ENCODE measurements around the gene GSTA3. TPM values are rescaled to one million over a fixed set of nuclear protein-coding genes. Genes with fewer than 3 reads are reported as not detected.

The GSTA3 gene
- total and polyA plus RNA-seq, 2 of the 4 experiments (the other 2 are of a cell fraction) = not detected

DNA sequence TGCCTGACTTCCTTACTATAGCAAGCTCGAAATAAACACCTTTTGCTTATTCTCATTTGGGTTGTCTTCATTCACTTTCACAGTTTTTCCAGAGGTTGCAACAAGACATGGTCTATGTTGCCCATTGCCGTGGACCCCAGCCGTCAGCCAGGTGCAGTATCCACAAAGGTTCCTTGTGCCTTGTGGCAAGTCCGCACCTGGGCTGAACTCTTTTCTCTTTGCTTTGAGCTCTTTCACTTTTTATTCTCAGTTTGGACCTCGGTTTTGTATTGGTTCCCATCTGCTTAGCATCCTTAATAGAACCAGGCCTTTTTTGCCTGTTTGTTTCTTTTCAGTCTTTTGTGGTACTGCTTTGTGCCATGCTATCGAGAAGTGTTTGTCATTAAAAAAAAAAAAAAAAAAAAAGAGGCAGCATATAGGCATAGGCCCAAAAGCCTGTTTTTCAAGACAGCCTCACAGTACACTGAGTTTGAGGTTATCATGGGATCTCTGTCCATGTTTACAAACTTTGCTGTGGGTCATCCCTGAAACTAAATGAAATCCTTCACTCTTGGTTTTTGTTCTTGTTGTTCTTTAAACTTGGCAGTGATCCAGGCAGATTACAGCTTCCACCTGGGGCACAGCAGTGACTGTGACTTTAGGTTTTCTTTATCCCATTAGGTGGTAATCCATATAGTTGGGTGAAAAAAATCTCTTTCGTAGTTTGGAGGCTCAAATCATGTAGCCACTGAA lies 33.3 kb downstream of the GSTA3 start:
- no peaks in the 10 kb centered on the region for H4K20me1 ChIP-seq (ENCODE audit: insufficient read depth, low read length)
- intact Hi-C loops (cut with micrococcal nuclease) = loop anchor here (2.0 kb wide), 1 partner anchor 459 kb away; no protein-coding TSS in a partner anchor
- no peak overlapping the region for H2BK5ac ChIP-seq (ENCODE audit: low read depth, low read length, poor library complexity, severe bottlenecking)
- H3K56ac ChIP-seq (ENCODE audit: extremely low read depth, insufficient read depth, low read length) = no peak overlapping the region
- peaks cover 9% of the 10 kb centered on the region for H3K9me1 ChIP-seq (ENCODE audit: insufficient read depth, low read length)
- H3K4me2 ChIP-seq (ENCODE audit: low read depth, low read length) = no peak overlapping the region
- H4K8ac ChIP-seq (ENCODE audit: low read depth in 2 of 2, low read length in 2 of 2) = peak overlapping the region in 1 of 2 experiments; percentile 69; a peak in 1 of 4 replicates
- in situ Hi-C loops (cut with MboI; ENCODE audit: low sequenced_read_pairs) = no loop called here
- 100% methylated on average over 3 of the region's 7 CpGs; no CpG with 5 or more reads in 1 of the 2 experiments for WGBS, 2 experiments (ENCODE audit: extremely low coverage in 2 of 2, insufficient read length in 1 of 2)
- H2AK9ac ChIP-seq (replicated peaks; ENCODE audit: low read depth, low read length, poor library complexity) = peak overlapping the region; percentile 59
- peaks cover 17% of the 10 kb centered on the region for H3K4me1 ChIP-seq (ENCODE audit: control insufficient read depth, insufficient read depth, low read length)
- no peak overlapping the region; the same call in 1 of the 2 replicates for H4K5ac ChIP-seq (ENCODE audit: low read depth, low read length)
- H2BK15ac ChIP-seq (ENCODE audit: low read depth, low read length) = peak overlapping the region; percentile 90; the same call in 1 of the 3 replicates
- H3K36me3 ChIP-seq (ENCODE audit: control insufficient read depth, insufficient read depth, low read length) = no peaks in the 10 kb centered on the region
- H4K91ac ChIP-seq (ENCODE audit: insufficient read depth, low read depth, low read length) = peak overlapping the region; percentile 22; the same call in 1 of the 2 replicates
- ChIA-PET POLR2A (ENCODE audit: unreplicated experiment) (no interaction called here), CTCF (no interaction called here)
- peak overlapping the region; percentile 47; the same call in 1 of the 2 replicates for H3K23ac ChIP-seq (ENCODE audit: low read depth, low read length)
- H2AFZ ChIP-seq (replicated peaks; ENCODE audit: low read length, poor library complexity) = no peak overlapping the region
- H2AK5ac ChIP-seq (ENCODE audit: low read depth, low read length) = peak overlapping the region; percentile 83; the same call in 1 of the 2 replicates
- H3K4me3 ChIP-seq (ENCODE audit: insufficient read depth, low read depth, low read length) = no peak overlapping the region
- dilution Hi-C loops (cut with HindIII; ENCODE audit: low sequenced_read_pairs, unreplicated experiment) = no loop called here
- H3K9ac ChIP-seq (ENCODE audit: low read depth, low read length) = no peak overlapping the region
- peak overlapping the region; percentile 74 for H3K4ac ChIP-seq (ENCODE audit: low read depth, low read length)
- H2BK20ac ChIP-seq (ENCODE audit: low read depth, low read length) = peak overlapping the region; percentile 76
- H3K27ac ChIP-seq (ENCODE audit: insufficient read depth, low read length) = no peak overlapping the region
- TF ChIP-seq FOS (IDR thresholded peaks at IDR 0.05; ENCODE audit: low read depth, low read length) = no peak
- TF ChIP-seq RAD21 (IDR thresholded peaks at IDR 0.05; ENCODE audit: low read length) = no peak
- TF ChIP-seq, protein P1, sequence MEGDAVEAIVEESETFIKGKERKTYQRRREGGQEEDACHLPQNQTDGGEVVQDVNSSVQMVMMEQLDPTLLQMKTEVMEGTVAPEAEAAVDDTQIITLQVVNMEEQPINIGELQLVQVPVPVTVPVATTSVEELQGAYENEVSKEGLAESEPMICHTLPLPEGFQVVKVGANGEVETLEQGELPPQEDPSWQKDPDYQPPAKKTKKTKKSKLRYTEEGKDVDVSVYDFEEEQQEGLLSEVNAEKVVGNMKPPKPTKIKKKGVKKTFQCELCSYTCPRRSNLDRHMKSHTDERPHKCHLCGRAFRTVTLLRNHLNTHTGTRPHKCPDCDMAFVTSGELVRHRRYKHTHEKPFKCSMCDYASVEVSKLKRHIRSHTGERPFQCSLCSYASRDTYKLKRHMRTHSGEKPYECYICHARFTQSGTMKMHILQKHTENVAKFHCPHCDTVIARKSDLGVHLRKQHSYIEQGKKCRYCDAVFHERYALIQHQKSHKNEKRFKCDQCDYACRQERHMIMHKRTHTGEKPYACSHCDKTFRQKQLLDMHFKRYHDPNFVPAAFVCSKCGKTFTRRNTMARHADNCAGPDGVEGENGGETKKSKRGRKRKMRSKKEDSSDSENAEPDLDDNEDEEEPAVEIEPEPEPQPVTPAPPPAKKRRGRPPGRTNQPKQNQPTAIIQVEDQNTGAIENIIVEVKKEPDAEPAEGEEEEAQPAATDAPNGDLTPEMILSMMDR (conservative IDR thresholded peaks at IDR 0.05; ENCODE audit: low read depth, low read length) = no peak
- TF ChIP-seq, protein P2, sequence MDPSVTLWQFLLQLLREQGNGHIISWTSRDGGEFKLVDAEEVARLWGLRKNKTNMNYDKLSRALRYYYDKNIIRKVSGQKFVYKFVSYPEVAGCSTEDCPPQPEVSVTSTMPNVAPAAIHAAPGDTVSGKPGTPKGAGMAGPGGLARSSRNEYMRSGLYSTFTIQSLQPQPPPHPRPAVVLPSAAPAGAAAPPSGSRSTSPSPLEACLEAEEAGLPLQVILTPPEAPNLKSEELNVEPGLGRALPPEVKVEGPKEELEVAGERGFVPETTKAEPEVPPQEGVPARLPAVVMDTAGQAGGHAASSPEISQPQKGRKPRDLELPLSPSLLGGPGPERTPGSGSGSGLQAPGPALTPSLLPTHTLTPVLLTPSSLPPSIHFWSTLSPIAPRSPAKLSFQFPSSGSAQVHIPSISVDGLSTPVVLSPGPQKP (IDR thresholded peaks at IDR 0.05; ENCODE audit: borderline replicate concordance, low read depth, low read length) = no peak
- TF ChIP-seq CEBPB (IDR thresholded peaks at IDR 0.05; ENCODE audit: low read depth, low read length) = no peak
- no peak for TF ChIP-seq MAFK (IDR thresholded peaks at IDR 0.05; ENCODE audit: low read depth, low read length)
- no peak for TF ChIP-seq MAZ (IDR thresholded peaks at IDR 0.05; ENCODE audit: borderline replicate concordance, low read depth, low read length)
- no peak for TF ChIP-seq MXI1 (IDR thresholded peaks at IDR 0.05; ENCODE audit: borderline replicate concordance, low read depth, low read length)
- TF ChIP-seq NFE2L2 (IDR thresholded peaks at IDR 0.05; ENCODE audit: low read depth, low read length) = no peak
- TF ChIP-seq SMC3 (IDR thresholded peaks at IDR 0.05; ENCODE audit: low read depth, low read length) = no peak
- TF ChIP-seq BHLHE40 (IDR thresholded peaks at IDR 0.05; ENCODE audit: low read depth, low read length) = no peak
- no peak for TF ChIP-seq CHD1 (IDR thresholded peaks at IDR 0.05; ENCODE audit: low read depth, low read length)
- TF ChIP-seq POLR2A (IDR thresholded peaks at IDR 0.05; ENCODE audit: low read depth, low read length) = no peak
- TF ChIP-seq, protein P3, sequence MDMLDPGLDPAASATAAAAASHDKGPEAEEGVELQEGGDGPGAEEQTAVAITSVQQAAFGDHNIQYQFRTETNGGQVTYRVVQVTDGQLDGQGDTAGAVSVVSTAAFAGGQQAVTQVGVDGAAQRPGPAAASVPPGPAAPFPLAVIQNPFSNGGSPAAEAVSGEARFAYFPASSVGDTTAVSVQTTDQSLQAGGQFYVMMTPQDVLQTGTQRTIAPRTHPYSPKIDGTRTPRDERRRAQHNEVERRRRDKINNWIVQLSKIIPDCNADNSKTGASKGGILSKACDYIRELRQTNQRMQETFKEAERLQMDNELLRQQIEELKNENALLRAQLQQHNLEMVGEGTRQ (IDR thresholded peaks at IDR 0.05; ENCODE audit: low read depth, low read length) = no peak
- TF ChIP-seq RCOR1 (IDR thresholded peaks at IDR 0.05; ENCODE audit: insufficient replicate concordance, low read length) = no peak
- peak overlapping the region; percentile 91 for H2BK120ac ChIP-seq (ENCODE audit: low read depth, low read length)
- H3K18ac ChIP-seq (ENCODE audit: low read depth, low read length) = peak overlapping the region; percentile 80; the same call in 1 of the 2 replicates
- BruUV-seq (replicated peaks) = no TSS peak
- no peak for ATAC-seq (ENCODE audit: low read depth)
- H3K79me1 ChIP-seq (ENCODE audit: low read depth in 1 of 2, low read length in 2 of 2) = no peaks in the 10 kb centered on the region
- H3K27me3 ChIP-seq (ENCODE audit: control insufficient read depth, insufficient read depth, low read length) = no peaks in the 10 kb centered on the region
- DNase-seq = peak; percentile 18
- peak overlapping the region; percentile 74 for H3K14ac ChIP-seq (replicated peaks; ENCODE audit: low read depth, low read length)
- no peaks in the 10 kb centered on the region for H3K9me3 ChIP-seq (ENCODE audit: control insufficient read depth, insufficient read depth, low read length)

Measured in IMR-90 (cell line).